AG10803 (cell line): ENCODE measurements around the gene PHACTR1.

Experiments
- DNase-seq: peaks from one replicate; pipeline ENCODE4 v3.0.0; 2010; ENCODE audit warnings: low read depth
- H3K4me3 ChIP-seq: 2 replicates; pipeline ENCODE4 v1.5.1; 2011; ENCODE audit warnings: mild to moderate bottlenecking, low read length, control low read depth
- TF ChIP-seq, protein P1 (sequence below): conservative IDR thresholded peaks from 2 replicates; pipeline ENCODE4 v1.5.1; 2011; ENCODE audit warnings: mild to moderate bottlenecking, low read length, control low read depth, inconsistent platforms

The PHACTR1 gene

DNA sequence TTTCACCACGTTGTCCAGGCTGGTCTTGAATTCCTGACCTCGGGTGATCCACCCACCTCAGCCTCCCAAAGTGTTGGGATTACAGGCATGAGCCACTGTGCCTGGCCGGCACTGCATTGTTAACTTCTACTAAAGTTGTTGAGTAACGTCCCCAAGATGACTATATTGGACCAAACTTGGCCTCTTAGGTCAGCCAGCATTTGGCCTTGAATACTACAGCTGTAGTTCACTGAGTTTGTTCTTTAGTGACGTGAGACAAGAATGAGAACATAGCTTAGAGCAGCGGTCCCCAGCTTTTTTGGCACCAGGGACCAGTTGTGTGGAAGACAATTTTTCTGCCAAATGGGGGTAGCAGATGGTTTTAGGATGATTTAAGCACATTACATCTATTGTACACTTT is 374.6 kb downstream of the PHACTR1 start:
- TF ChIP-seq, protein P1, sequence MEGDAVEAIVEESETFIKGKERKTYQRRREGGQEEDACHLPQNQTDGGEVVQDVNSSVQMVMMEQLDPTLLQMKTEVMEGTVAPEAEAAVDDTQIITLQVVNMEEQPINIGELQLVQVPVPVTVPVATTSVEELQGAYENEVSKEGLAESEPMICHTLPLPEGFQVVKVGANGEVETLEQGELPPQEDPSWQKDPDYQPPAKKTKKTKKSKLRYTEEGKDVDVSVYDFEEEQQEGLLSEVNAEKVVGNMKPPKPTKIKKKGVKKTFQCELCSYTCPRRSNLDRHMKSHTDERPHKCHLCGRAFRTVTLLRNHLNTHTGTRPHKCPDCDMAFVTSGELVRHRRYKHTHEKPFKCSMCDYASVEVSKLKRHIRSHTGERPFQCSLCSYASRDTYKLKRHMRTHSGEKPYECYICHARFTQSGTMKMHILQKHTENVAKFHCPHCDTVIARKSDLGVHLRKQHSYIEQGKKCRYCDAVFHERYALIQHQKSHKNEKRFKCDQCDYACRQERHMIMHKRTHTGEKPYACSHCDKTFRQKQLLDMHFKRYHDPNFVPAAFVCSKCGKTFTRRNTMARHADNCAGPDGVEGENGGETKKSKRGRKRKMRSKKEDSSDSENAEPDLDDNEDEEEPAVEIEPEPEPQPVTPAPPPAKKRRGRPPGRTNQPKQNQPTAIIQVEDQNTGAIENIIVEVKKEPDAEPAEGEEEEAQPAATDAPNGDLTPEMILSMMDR = no peak
- H3K4me3 ChIP-seq = no peak overlapping the region
- no peak for DNase-seq

DNA sequence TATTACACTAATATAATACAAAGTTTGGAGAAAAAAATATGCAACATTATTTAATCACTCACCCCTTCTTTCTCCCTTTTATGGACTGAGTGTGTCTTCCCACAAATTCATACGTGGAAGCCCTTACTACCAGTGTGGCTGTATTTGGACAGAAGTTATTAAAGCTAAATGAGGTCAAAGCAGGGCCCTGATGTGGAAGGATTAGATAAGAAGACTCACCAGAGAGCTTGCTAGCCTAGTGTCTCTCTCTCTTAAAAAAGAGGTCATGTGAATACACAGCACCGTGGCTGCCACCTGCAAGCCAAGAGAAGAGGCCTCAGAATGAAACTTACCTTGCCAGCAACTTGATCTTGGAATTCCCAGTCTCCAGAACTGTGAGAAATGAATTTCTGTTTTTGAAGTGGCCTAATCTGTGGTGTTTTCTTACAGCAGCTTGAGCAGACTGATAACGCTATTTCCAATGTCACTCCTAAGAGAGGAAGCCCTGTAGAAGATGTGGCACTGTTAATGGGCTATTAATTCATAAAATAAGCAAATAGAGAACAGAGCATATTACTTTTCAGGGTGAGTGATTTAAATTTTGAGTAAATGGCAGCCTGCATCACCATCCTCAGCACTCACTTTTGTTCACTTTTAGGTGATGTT is 378.3 kb downstream of the PHACTR1 start:
- H3K4me3 ChIP-seq = no peak overlapping the region
- DNase-seq = no peak
- TF ChIP-seq, protein P1 = no peak

DNA sequence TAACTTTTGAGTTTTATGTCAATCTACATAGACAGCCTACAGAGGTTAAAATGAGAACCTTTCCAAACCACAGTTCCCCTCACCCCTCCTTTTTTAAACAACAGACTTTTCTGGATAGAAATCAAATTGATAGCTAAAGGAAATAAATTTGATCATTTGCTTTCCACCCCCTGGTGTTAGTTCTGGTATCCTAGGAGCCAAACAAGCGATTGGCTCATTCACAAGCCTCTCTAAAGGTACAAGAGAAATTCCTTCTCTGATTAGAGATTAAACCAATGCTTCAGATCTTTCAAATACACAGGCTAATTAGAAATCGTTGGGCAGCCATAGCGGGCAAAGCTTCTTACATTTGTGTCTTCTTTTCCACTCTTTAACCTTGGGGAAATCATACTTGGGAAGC is 379.5 kb downstream of the PHACTR1 start:
- TF ChIP-seq, protein P1 = no peak
- no peak for DNase-seq

DNA sequence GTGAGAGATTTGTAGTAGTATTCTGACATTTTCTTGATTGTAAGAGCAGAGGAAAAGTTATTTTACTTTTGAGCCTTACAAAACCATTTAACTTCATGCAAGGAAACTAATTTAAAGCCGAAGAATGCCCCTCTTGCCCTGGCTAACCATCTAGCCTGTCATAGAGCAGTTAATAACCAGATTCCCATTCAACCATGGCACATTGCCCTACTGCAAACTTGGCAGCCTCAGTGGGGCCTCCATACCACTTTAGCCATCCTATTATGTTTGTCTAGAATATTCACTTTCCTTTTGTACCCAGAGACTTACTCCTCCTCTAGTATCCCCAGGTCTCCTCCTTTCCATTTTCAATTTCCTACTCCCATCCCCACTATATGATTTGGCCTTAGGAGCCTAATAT is 380.9 kb downstream of the PHACTR1 start:
- no peak for DNase-seq
- TF ChIP-seq, protein P1 = no peak
- no peak overlapping the region for H3K4me3 ChIP-seq

More for the DNA sequence above, 379.5 kb downstream of the PHACTR1 start:
- H3K4me3 ChIP-seq = no peak overlapping the region

DNA sequence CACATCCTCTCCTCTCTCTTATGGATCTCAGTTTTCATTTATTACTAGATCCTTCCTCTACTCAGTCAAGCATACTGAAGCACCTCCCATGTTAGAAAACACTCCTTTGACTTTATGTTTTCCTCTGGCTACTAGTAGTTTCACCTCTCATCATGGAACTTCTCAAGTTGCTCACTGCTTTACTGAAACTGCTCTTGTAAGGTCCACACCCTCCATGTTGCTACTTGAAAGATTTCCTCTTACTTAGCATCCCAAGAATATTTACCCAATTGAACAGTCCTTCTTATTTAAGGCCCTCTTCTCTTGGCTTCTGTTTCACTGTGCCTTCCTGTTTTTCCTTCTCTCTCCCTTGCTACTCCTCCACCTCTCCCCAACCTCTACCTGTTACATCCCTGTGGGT is 381.4 kb downstream of the PHACTR1 start:
- DNase-seq = no peak
- TF ChIP-seq, protein P1 = no peak
- no peak overlapping the region for H3K4me3 ChIP-seq

DNA sequence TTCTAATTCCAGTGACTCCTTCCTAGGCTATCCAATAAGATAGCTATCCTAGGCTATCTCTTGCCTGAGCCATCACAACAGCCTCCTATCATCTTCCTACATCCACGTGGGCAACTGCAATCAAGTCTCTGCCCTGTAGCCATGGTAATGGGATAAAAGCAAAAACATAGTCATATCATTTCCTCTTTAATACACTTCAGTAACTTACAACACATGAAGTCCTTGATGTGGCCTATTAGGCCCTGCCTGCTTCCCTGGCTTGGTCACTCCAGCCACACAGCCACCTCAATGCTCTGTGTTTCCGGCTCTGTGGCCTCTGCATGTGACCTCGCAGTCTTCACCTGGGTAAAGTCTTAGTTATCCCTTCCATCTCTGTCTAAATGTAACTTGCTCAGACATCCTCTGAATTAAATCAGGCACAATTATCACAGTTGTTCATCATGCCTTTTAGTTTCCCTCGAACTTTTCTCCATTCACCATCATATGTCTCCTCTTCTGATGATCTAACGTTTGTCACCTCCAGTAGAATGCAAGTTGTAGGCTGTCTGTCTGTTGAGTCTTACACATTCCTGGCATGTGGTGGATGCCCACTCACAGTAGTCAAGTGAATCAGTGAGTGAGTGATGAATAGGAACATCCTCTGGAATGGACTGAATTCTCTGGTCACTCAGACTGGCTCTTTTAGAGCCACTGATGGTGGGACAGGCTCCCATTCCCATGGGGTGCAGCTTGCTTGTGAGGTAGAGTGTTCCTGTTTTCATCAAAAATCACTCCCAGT is 382.4 kb downstream of the PHACTR1 start:
- no peak for DNase-seq
- TF ChIP-seq, protein P1 = no peak
- no peak overlapping the region for H3K4me3 ChIP-seq

DNA sequence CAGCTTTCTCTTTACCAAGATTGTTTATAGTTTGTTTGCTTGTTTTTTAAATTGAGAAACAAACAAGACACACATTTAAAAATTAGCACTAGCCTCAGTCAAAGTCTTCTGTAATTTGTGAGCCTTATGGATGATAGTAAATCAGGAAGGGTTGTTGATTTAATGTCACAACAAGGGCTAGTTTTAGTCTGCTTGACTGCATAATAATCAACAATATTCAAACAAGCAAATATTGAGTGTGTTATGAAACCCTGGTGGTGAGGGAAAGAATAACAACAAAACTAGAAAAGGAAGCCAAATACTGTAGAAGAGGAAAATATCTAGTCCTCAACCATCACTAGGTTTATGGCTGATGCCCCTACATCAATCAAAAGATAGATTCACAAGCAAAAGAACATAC is 383.2 kb downstream of the PHACTR1 start:
- H3K4me3 ChIP-seq = no peak overlapping the region
- no peak for DNase-seq
- TF ChIP-seq, protein P1 = peak; percentile 31
